ENCODE measurements around the gene PPP1R12B.
"Not testable (repeated sequence)": the region's sequence is repeated elsewhere in the genome, so short reads cannot be mapped to it uniquely, and the experiment has no call there.

PPP1R12B gene

GRCh38 chr1:202588503-202589189, 240.1 kb downstream of the PPP1R12B start:
- no peak for DNase-seq

GRCh38 chr1:202589190-202589930, 240.9 kb downstream of the PPP1R12B start:
- DNase-seq, result no peak

GRCh38 chr1:202590126-202590525, 241.6 kb downstream of the PPP1R12B start:
- no peak for DNase-seq

GRCh38 chr1:202590975-202591411, 242.5 kb downstream of the PPP1R12B start:
- DNase-seq, result no peak

- no peak for DNase-seq
These were observed 243.0 kb downstream of the PPP1R12B start for GRCh38 chr1:202591515-202591914.

GRCh38 chr1:202592146-202592545, 243.6 kb downstream of the PPP1R12B start:
- no peak for DNase-seq

- no peak for DNase-seq
These were observed 245.3 kb downstream of the PPP1R12B start for GRCh38 chr1:202593845-202594244.

GRCh38 chr1:202596638-202597037, 248.1 kb downstream of the PPP1R12B start:
- no peak for DNase-seq

- no peak for DNase-seq
These were observed 248.7 kb downstream of the PPP1R12B start for GRCh38 chr1:202597090-202597761.

GRCh38 chr1:202599669-202600431, 251.4 kb downstream of the PPP1R12B start:
- peak; percentile 49 to 73 for DNase-seq

GRCh38 chr1:202600432-202601041, 252.0 kb downstream of the PPP1R12B start:
- no peak for DNase-seq

- DNase-seq, result no peak
These were observed 254.9 kb downstream of the PPP1R12B start for GRCh38 chr1:202603435-202603834.

- DNase-seq, result no peak
These were observed 257.0 kb downstream of the PPP1R12B start for GRCh38 chr1:202605515-202605914.

- not testable (repeated sequence) for DNase-seq
These were observed 263.5 kb downstream of the PPP1R12B start for GRCh38 chr1:202612036-202612435.

GRCh38 chr1:202613571-202613970, 265.1 kb downstream of the PPP1R12B start:
- DNase-seq, result no peak

GRCh38 chr1:202614363-202615207, 266.1 kb downstream of the PPP1R12B start:
- DNase-seq, result peak in 1 of 2 experiments; percentile 22

- not testable (repeated sequence) for DNase-seq
These were observed 266.7 kb downstream of the PPP1R12B start for GRCh38 chr1:202615208-202615500.

GRCh38 chr1:202615501-202616354, 267.2 kb downstream of the PPP1R12B start:
- peak; percentile 96 to 97 for DNase-seq

- DNase-seq, result peak in 1 of 2 experiments; percentile 52
These were observed 267.9 kb downstream of the PPP1R12B start for GRCh38 chr1:202616355-202616915.

GRCh38 chr1:202619012-202619411, 270.5 kb downstream of the PPP1R12B start:
- DNase-seq, result not testable (repeated sequence)

Measured in Kasumi-1 (cell line).